ENCODE results near the gene RAET1L.

GRCh38 chr6:150025201-150025917, at the start of gene RAET1L:
- TF ChIP-seq CTCF (conservative IDR thresholded peaks at IDR 0.05; ENCODE audit: low read depth, low read length) (no peak), EZH2 (IDR thresholded peaks at IDR 0.05; ENCODE audit: borderline replicate concordance, low read depth, low read length, poor library complexity, severe bottlenecking) (no peak)

All from A673 (cell line).